SH-SY5Y (cell line): Measurements from ENCODE around the gene LRRK1.

Experiments used
- GATA2 ChIP-seq: IDR thresholded peaks from 2 replicates; pipeline ENCODE4 v1.6.1; 2011; ENCODE audit warnings: mild to moderate bottlenecking, low read depth, low read length
- GATA3 ChIP-seq: IDR thresholded peaks from 2 replicates; pipeline ENCODE4 v1.6.1; 2011; ENCODE audit warnings: low read depth, mild to moderate bottlenecking, low read length, moderate library complexity

- no peak for TF ChIP-seq GATA2
- no peak for TF ChIP-seq GATA3
Measured at GRCh38 chr15:101078669-101079323, 159.6 kb downstream of the LRRK1 start.
